H1 (cell line): ENCODE measurements around the gene TRAPPC2B. TPM values are rescaled to one million over a fixed set of nuclear protein-coding genes. Genes with fewer than 3 reads are reported as not detected.

Source experiments
- CTCF ChIA-PET: fragments of 300-600 bp; sonication (Branson Sonifier 250); formaldehyde crosslinking; loops from one replicate; lab custom pipeline; 2021; ENCODE audit not compliant: partially characterized antibody; lab: Charles Lee
- POLR2A ChIA-PET: fragments of 300-600 bp; sonication (Branson Sonifier 250); formaldehyde crosslinking; loops from one replicate; lab custom pipeline; 2021; ENCODE audit warnings: inconsistent platforms; ENCODE audit not compliant: partially characterized antibody; lab: Charles Lee
- DNase-seq, 2 experiments: peaks; one replicate each; pipeline versions ENCODE4 v3.0.0 to v3.0.0-alpha.2; 2010 to 2022; ENCODE audit warnings: low spot score in 2 of 2, low read depth in 1 of 2, mixed read lengths in 1 of 2
- FAIRE-seq: peaks from 2 replicates; lab custom pipeline; 2011; peaks lifted over from hg19 to GRCh38; lab: Jason Lieb, UNC
- H2AFZ ChIP-seq: 2 replicates; pipeline ENCODE4 v1.8.1; 2012; ENCODE audit warnings: low read length, inconsistent platforms
- H2AK5ac ChIP-seq: 2 replicates; pipeline ENCODE4 v1.6.1; 2013; ENCODE audit warnings: low read depth, low read length
- H2BK120ac ChIP-seq: replicated peaks from 2 replicates; pipeline ENCODE3; 2013; ENCODE audit warnings: low read depth, low read length, inconsistent platforms
- H2BK12ac ChIP-seq: 2 replicates; pipeline ENCODE4 v1.6.1; 2013; ENCODE audit warnings: low read depth, low read length
- H2BK15ac ChIP-seq: 2 replicates; pipeline ENCODE4 v1.6.1; 2013; ENCODE audit warnings: low read length
- H2BK20ac ChIP-seq: 2 replicates; pipeline ENCODE4 v1.6.1; 2013; ENCODE audit warnings: low read length
- H2BK5ac ChIP-seq: 2 replicates; pipeline ENCODE4 v1.6.1; 2013; ENCODE audit warnings: low read depth, low read length
- H3K14ac ChIP-seq: 2 replicates; pipeline ENCODE4 v1.6.1; 2013; ENCODE audit warnings: inconsistent platforms; ENCODE audit not compliant: insufficient read length
- H3K18ac ChIP-seq: 2 replicates; pipeline ENCODE4 v1.6.1; 2013; ENCODE audit warnings: low read length; ENCODE audit errors: extremely low read depth
- H3K23ac ChIP-seq: 2 replicates; pipeline ENCODE4 v1.6.1; 2013; ENCODE audit warnings: inconsistent platforms; ENCODE audit not compliant: insufficient read length
- H3K23me2 ChIP-seq: 2 replicates; pipeline ENCODE4 v1.6.1; 2013; ENCODE audit warnings: low read depth, low read length
- H3K27ac ChIP-seq: 2 replicates; pipeline ENCODE4 v1.6.1; 2011; ENCODE audit warnings: low read depth, low read length, inconsistent platforms
- H3K27me3 ChIP-seq, 4 experiments: replicated peaks in 1 of 4; 1 replicate in 1 of 4; 2 replicates in 3 of 4; pipeline versions ENCODE4 v1.6.1 to v1.8.1; 2011 to 2013; ENCODE audit warnings: low read length in 3 of 4, mild to moderate bottlenecking in 3 of 4, inconsistent platforms in 2 of 4, mixed read lengths in 2 of 4, moderate library complexity in 1 of 4; ENCODE audit not compliant: control insufficient read depth in 3 of 4, insufficient read depth in 3 of 4; ENCODE audit errors: extremely low read depth in 1 of 4
- H3K36me3 ChIP-seq, 4 experiments: 2 replicates each; pipeline versions ENCODE4 v1.6.1 to v1.8.1; 2011 to 2013; ENCODE audit warnings: mild to moderate bottlenecking in 4 of 4, low read length in 3 of 4, moderate library complexity in 2 of 4, control low read depth in 1 of 4, inconsistent platforms in 1 of 4; ENCODE audit not compliant: insufficient read depth in 4 of 4, control insufficient read depth in 2 of 4
- H3K4ac ChIP-seq: replicated peaks from 2 replicates; pipeline ENCODE3; 2013; ENCODE audit warnings: low read length, low read depth, mixed read lengths, inconsistent platforms; ENCODE audit not compliant: insufficient read length
- H3K4me1 ChIP-seq, 4 experiments: replicated peaks in 1 of 4; 1 replicate in 1 of 4; 2 replicates in 3 of 4; pipeline versions ENCODE4 v1.6.1 to v1.8.1; 2011 to 2013; ENCODE audit warnings: low read length in 3 of 4, inconsistent platforms in 2 of 4, mixed read lengths in 1 of 4; ENCODE audit not compliant: insufficient read depth in 4 of 4, control insufficient read depth in 3 of 4
- H3K4me2 ChIP-seq, 2 experiments: 2 replicates each; pipeline versions ENCODE4 v1.6.1 to v1.8.1; 2011 to 2013; ENCODE audit warnings: low read depth in 2 of 2, low read length in 2 of 2, control low read depth in 1 of 2, inconsistent platforms in 1 of 2, mild to moderate bottlenecking in 1 of 2; ENCODE audit not compliant: insufficient read depth in 1 of 2
- H3K4me3 ChIP-seq, 4 experiments: fragments of 200-600, 300-600 bp in 1 of 4; sonication (generic), shearing (Covaris generic), sonication (Bioruptor Twin) in 1 of 4; 2 replicates each; pipeline versions ENCODE4 v1.5.1 to v1.8.1; 2011 to 2016; ENCODE audit warnings: low read length in 4 of 4, low read depth in 3 of 4, control low read depth in 2 of 4, inconsistent platforms in 2 of 4, mild to moderate bottlenecking in 2 of 4, mixed read lengths in 1 of 4, moderate library complexity in 1 of 4; ENCODE audit not compliant: insufficient read depth in 2 of 4; ENCODE audit errors: extremely low read depth in 1 of 4
- H3K56ac ChIP-seq: replicated peaks from 2 replicates; pipeline ENCODE3; 2013; ENCODE audit warnings: low read depth, mild to moderate bottlenecking, mixed read lengths, low read length, inconsistent platforms; ENCODE audit not compliant: insufficient read length
- H3K79me1 ChIP-seq: 2 replicates; pipeline ENCODE4 v1.6.1; 2013; ENCODE audit warnings: low read depth, low read length, control low read depth
- H3K79me2 ChIP-seq, 2 experiments: 2 replicates each; pipeline versions ENCODE4 v1.6.1 to v1.8.1; 2012 to 2013; ENCODE audit warnings: low read length in 2 of 2, mild to moderate bottlenecking in 2 of 2, inconsistent platforms in 1 of 2; ENCODE audit not compliant: insufficient read depth in 2 of 2, control insufficient read depth in 1 of 2
- H3K9ac ChIP-seq, 4 experiments: replicated peaks in 1 of 4; 1 replicate in 1 of 4; 2 replicates in 3 of 4; pipeline versions ENCODE4 v1.6.1 to v1.8.1; 2011 to 2013; ENCODE audit warnings: low read depth in 3 of 4, low read length in 3 of 4, control low read depth in 2 of 4, mild to moderate bottlenecking in 2 of 4, moderate library complexity in 2 of 4, inconsistent platforms in 1 of 4; ENCODE audit errors: extremely low read depth in 1 of 4
- H3K9me3 ChIP-seq, 2 experiments: 2 replicates each; pipeline versions ENCODE4 v1.6.1 to v1.8.1; 2012 to 2013; ENCODE audit warnings: mild to moderate bottlenecking in 2 of 2, moderate library complexity in 2 of 2, control low read depth in 1 of 2, inconsistent platforms in 1 of 2, low read depth in 1 of 2, low read length in 1 of 2, mixed read lengths in 1 of 2; ENCODE audit not compliant: insufficient read depth in 2 of 2
- H4K20me1 ChIP-seq, 2 experiments: replicated peaks in 1 of 2; 2 replicates each; pipeline versions ENCODE3 to v1.8.1; 2011 to 2013; ENCODE audit warnings: inconsistent platforms in 2 of 2, low read length in 2 of 2, mild to moderate bottlenecking in 1 of 2; ENCODE audit not compliant: insufficient read depth in 2 of 2, control insufficient read depth in 1 of 2
- H4K5ac ChIP-seq: 2 replicates; pipeline ENCODE4 v1.6.1; 2013; ENCODE audit warnings: low read length, low read depth, mixed read lengths, inconsistent platforms; ENCODE audit not compliant: insufficient read length
- H4K8ac ChIP-seq: 2 replicates; pipeline ENCODE4 v1.8.0; 2013; ENCODE audit warnings: mild to moderate bottlenecking, moderate library complexity, low read length, inconsistent platforms; ENCODE audit not compliant: insufficient read depth; ENCODE audit errors: extremely low read depth
- H4K91ac ChIP-seq: replicated peaks from 2 replicates; pipeline ENCODE3; 2013; ENCODE audit warnings: low read length, mixed read lengths, inconsistent platforms; ENCODE audit not compliant: insufficient read length
- ASH2L ChIP-seq: fragments of 200-600, 300-600 bp; sonication (generic); IDR thresholded peaks from one replicate; pipeline ENCODE4 v1.7.1; 2017; ENCODE audit warnings: low read length
- CEBPB ChIP-seq: IDR thresholded peaks from 2 replicates; pipeline ENCODE4 v1.6.1; 2012; ENCODE audit warnings: low read depth, low read length
- E2F6 ChIP-seq: IDR thresholded peaks from 2 replicates; pipeline ENCODE4 v1.6.1; 2012; ENCODE audit warnings: inconsistent platforms
- JUND ChIP-seq: IDR thresholded peaks from 2 replicates; pipeline ENCODE4 v1.6.1; 2011; ENCODE audit warnings: mild to moderate bottlenecking, improper control_type of control experiment, low read length
- PHF8 ChIP-seq: fragments of 200-600 bp; sonication (generic); conservative IDR thresholded peaks from 2 replicates; pipeline ENCODE4 v1.7.1; 2012; ENCODE audit warnings: low read depth, mild to moderate bottlenecking, inconsistent platforms, low read length, moderate library complexity
- POLR2AphosphoS5 ChIP-seq: IDR thresholded peaks from 2 replicates; pipeline ENCODE4 v1.6.1; 2011; ENCODE audit warnings: low read depth, low read length
- TAF1 ChIP-seq: IDR thresholded peaks from 2 replicates; pipeline ENCODE4 v1.6.1; 2011; ENCODE audit warnings: mild to moderate bottlenecking, low read depth, low read length
- TBP ChIP-seq: IDR thresholded peaks from 2 replicates; pipeline ENCODE4 v1.6.1; 2011; ENCODE audit warnings: low read depth, low read length, improper control_type of control experiment
- YY1 ChIP-seq: IDR thresholded peaks from 2 replicates; pipeline ENCODE4 v1.6.1; 2011; ENCODE audit warnings: low read depth, mild to moderate bottlenecking, low read length
- WGBS, 2 experiments: shearing (Covaris generic) in 1 of 2; methylation state at CpG; one replicate each; pipeline versions ENCODE4 v1.1.6 to v1.1.7; 2013 to 2015; ENCODE audit warnings: low lambda C conversion rate in 2 of 2, mixed read lengths in 2 of 2, inconsistent platforms in 1 of 2, low coverage in 1 of 2, missing lambda C conversion rate in 1 of 2; ENCODE audit not compliant: insufficient replicate concordance in 2 of 2, insufficient coverage in 1 of 2, insufficient read length in 1 of 2; ENCODE audit errors: extremely low coverage in 1 of 2, missing lambda C conversion rate in 1 of 2; 5-methylcytosine and 5-hydroxymethylcytosine counted together
- polyA plus RNA-seq, 7 experiments: library from polyadenylated mRNA; depleted of rRNA in 3 of 7; stranded (reverse) in 5 of 7; unstranded in 2 of 7; fragments of >200 nt in 5 of 7; fragments of 200-250 nt in 2 of 7; gene quantifications; 1 replicate in 5 of 7; 2 replicates in 1 of 7; 4 replicates in 1 of 7; pipeline versions ENCODE4 v1.2.1 to v1.2.3, GENCODE V29; 2011 to 2013; ENCODE audit warnings: missing spikeins in 2 of 7, mixed read lengths in 2 of 7
- total RNA-seq: library from RNA; stranded (reverse); fragmentation: NEBNext Ultra II Directional; extraction: Animal tissue kit (Norgen Biotek cat#: 25700); gene quantifications from 2 replicates; pipeline ENCODE4 v1.2.1, GENCODE V29; 2021

TRAPPC2B gene
- total and polyA plus RNA-seq, 2 of the 8 experiments (the other 6 are each of a cell fraction or from before 2014, with no cell fraction given), result 8.7 to 28.3 TPM

- Histone ChIP-seq H2BK20ac (no peak within 1 kb of the TSS), H4K5ac (peak within 1 kb of the TSS; percentile 58), H4K8ac (peak within 1 kb of the TSS; percentile 90; the same call in 1 of the 2 replicates), H3K9ac (peak within 1 kb of the TSS; percentile 81 to 83 (median 82)), H3K4ac (no peak within 1 kb of the TSS), H3K4me2 (peak within 1 kb of the TSS; percentile 87 to 89), H3K4me1 (peaks cover 0 to 2% (median under 1%) of the 10 kb centered on the region in 4 experiments; a peak in 3 of 7 replicates), H2BK12ac (no peak within 1 kb of the TSS), H3K18ac (no peak within 1 kb of the TSS), H2AFZ (peak within 1 kb of the TSS; percentile 22; the same call in 1 of the 2 replicates), H3K27me3 (no peaks in the 10 kb centered on the region; a peak in 3 of 7 replicates), H3K27ac (peak within 1 kb of the TSS; percentile 78), H4K91ac (no peak within 1 kb of the TSS), H2BK120ac (no peak within 1 kb of the TSS), H2BK15ac (no peak within 1 kb of the TSS), H2AK5ac (no peak within 1 kb of the TSS), H3K56ac (no peak within 1 kb of the TSS), H4K20me1 (peaks cover 0 to 7% of the 10 kb centered on the region in 2 experiments), H3K9me3 (no peaks in the 10 kb centered on the region), H2BK5ac (no peak within 1 kb of the TSS; the same call in 1 of the 2 replicates), H3K36me3 (peaks cover 5 to 18% (median 13%) of the 10 kb centered on the region in 4 experiments; a peak in 6 of 8 replicates), H3K23me2 (peaks cover 7% of the 10 kb centered on the region), H3K14ac (no peak within 1 kb of the TSS), H3K4me3 (peak within 1 kb of the TSS; percentile 81 to 90 (median 87)), H3K23ac (no peak within 1 kb of the TSS), H3K79me2 (peaks cover 11 to 29% of the 10 kb centered on the region in 2 experiments), H3K79me1 (peaks cover 12% of the 10 kb centered on the region)
- FAIRE-seq (peak; percentile 66), DNase-seq (peak; percentile 80 to 96)
- ChIA-PET POLR2A (interaction anchor here (0.8 to 1.6 kb wide), 6 partner anchors 9 to 111 kb away, joined by 3 to 5 read pairs (median 4); no protein-coding TSS in a partner anchor), CTCF (interaction anchor here (1.5 kb wide), 1 partner anchor 11 kb away, joined by 3 read pairs; no protein-coding TSS in a partner anchor)
- WGBS, 2 experiments, result 2% methylated on average over 66 of the region's 71 CpGs; no CpG with 5 or more reads in 1 of the 2 experiments
- TF ChIP-seq YY1 (peak; percentile 74; the same call in 1 of the 2 replicates), E2F6 (peak; percentile 54; the same call in 1 of the 2 replicates), ASH2L (peak; percentile 68), TAF1 (peak; percentile 80), PHF8 (peak; percentile 97), JUND (peak; percentile 94), POLR2AphosphoS5 (peak; percentile 89), CEBPB (no peak), TBP (peak; percentile 72; the same call in 1 of the 2 replicates)
Observed at GRCh38 chr19:57320180-57321084, 42.9 kb upstream of the TRAPPC2B start, which contains the start of gene ZNF543. TSS of gene ZNF543 (plus strand) at chr19:57320472. CDS start at chr19:57320854, 382 bp downstream.
